Measurements from ENCODE around the gene PSTPIP1. TPM values are rescaled to one million over a fixed set of nuclear protein-coding genes. Genes with fewer than 3 reads are reported as not detected.

PSTPIP1 gene
- total RNA-seq, 1 donor from 2014 or later: 13.3 TPM

- no peak for TF ChIP-seq POLR2A (IDR thresholded peaks at IDR 0.05)
- no peak for TF ChIP-seq CTCF (IDR thresholded peaks at IDR 0.05)
- TF ChIP-seq POLR2AphosphoS5 (IDR thresholded peaks at IDR 0.05; ENCODE audit: insufficient read depth in 1 of 2, low read depth in 1 of 2): no peak
- H3K9me3 ChIP-seq: no peaks in the 10 kb centered on the region
- intact Hi-C loops (cut with DNase I): no loop called here
- H3K36me3 ChIP-seq: no peaks in the 10 kb centered on the region
- no peaks in the 10 kb centered on the region for H3K27me3 ChIP-seq
- H3K27ac ChIP-seq: no peak overlapping the region
- no peak overlapping the region for H3K4me3 ChIP-seq
- H3K4me1 ChIP-seq: peaks cover 39% of the 10 kb centered on the region
- no peak for DNase-seq (ENCODE audit: extremely low spot score in 2 of 2)
Observed at GRCh38 chr15:77057685-77058084, 62.8 kb downstream of the PSTPIP1 start.

- H3K36me3 ChIP-seq: no peaks in the 10 kb centered on the region
- H3K27ac ChIP-seq: no peak overlapping the region
- no peaks in the 10 kb centered on the region for H3K9me3 ChIP-seq
- no peak for TF ChIP-seq CTCF (IDR thresholded peaks at IDR 0.05)
- TF ChIP-seq POLR2A (IDR thresholded peaks at IDR 0.05): no peak
- TF ChIP-seq POLR2AphosphoS5 (IDR thresholded peaks at IDR 0.05; ENCODE audit: insufficient read depth in 1 of 2, low read depth in 1 of 2): no peak
- intact Hi-C loops (cut with DNase I): no loop called here
- no peak overlapping the region for H3K4me3 ChIP-seq
- no peaks in the 10 kb centered on the region for H3K27me3 ChIP-seq
- no peak for DNase-seq (ENCODE audit: extremely low spot score in 2 of 2)
- peaks cover 39% of the 10 kb centered on the region for H3K4me1 ChIP-seq
Observed at GRCh38 chr15:77058468-77058867, 63.5 kb downstream of the PSTPIP1 start.

- TF ChIP-seq POLR2A (IDR thresholded peaks at IDR 0.05) (no peak), CTCF (IDR thresholded peaks at IDR 0.05) (no peak), POLR2AphosphoS5 (IDR thresholded peaks at IDR 0.05; ENCODE audit: insufficient read depth in 1 of 2, low read depth in 1 of 2) (no peak)
- Histone ChIP-seq H3K27ac (no peak overlapping the region), H3K27me3 (no peaks in the 10 kb centered on the region), H3K4me3 (no peak overlapping the region), H3K4me1 (peaks cover 39% of the 10 kb centered on the region), H3K36me3 (no peaks in the 10 kb centered on the region), H3K9me3 (no peaks in the 10 kb centered on the region)
- intact Hi-C loops (cut with DNase I): loop anchor here (10.0 kb wide), 1 partner anchor 1335 kb away; a partner anchor contains a TSS
- no peak for DNase-seq (ENCODE audit: extremely low spot score in 2 of 2)
Observed at GRCh38 chr15:77059786-77060361, 64.9 kb downstream of the PSTPIP1 start.

GRCh38 chr15:77060546-77060945 is 65.6 kb downstream of the PSTPIP1 start:
- intact Hi-C loops (cut with DNase I): loop anchor here (10.0 kb wide), 1 partner anchor 1336 kb away; a partner anchor contains a TSS
- no peaks in the 10 kb centered on the region for H3K36me3 ChIP-seq
- peaks cover 39% of the 10 kb centered on the region for H3K4me1 ChIP-seq
- TF ChIP-seq CTCF (IDR thresholded peaks at IDR 0.05) (no peak), POLR2A (IDR thresholded peaks at IDR 0.05) (no peak), POLR2AphosphoS5 (IDR thresholded peaks at IDR 0.05; ENCODE audit: insufficient read depth in 1 of 2, low read depth in 1 of 2) (no peak)
- no peaks in the 10 kb centered on the region for H3K27me3 ChIP-seq
- H3K27ac ChIP-seq: peak overlapping the region; percentile 10
- no peaks in the 10 kb centered on the region for H3K9me3 ChIP-seq
- DNase-seq (ENCODE audit: extremely low spot score in 2 of 2): no peak
- no peak overlapping the region for H3K4me3 ChIP-seq

- H3K27me3 ChIP-seq: no peaks in the 10 kb centered on the region
- TF ChIP-seq POLR2A (IDR thresholded peaks at IDR 0.05) (no peak), POLR2AphosphoS5 (IDR thresholded peaks at IDR 0.05; ENCODE audit: insufficient read depth in 1 of 2, low read depth in 1 of 2) (no peak), CTCF (IDR thresholded peaks at IDR 0.05) (no peak)
- no peak overlapping the region for H3K4me3 ChIP-seq
- no peaks in the 10 kb centered on the region for H3K36me3 ChIP-seq
- intact Hi-C loops (cut with DNase I): loop anchor here (10.0 kb wide), 1 partner anchor 1338 kb away; a partner anchor contains a TSS
- H3K27ac ChIP-seq: no peak overlapping the region
- peaks cover 44% of the 10 kb centered on the region for H3K4me1 ChIP-seq
- no peak for DNase-seq (ENCODE audit: extremely low spot score in 2 of 2)
- no peaks in the 10 kb centered on the region for H3K9me3 ChIP-seq
Observed at GRCh38 chr15:77063249-77063648, 68.3 kb downstream of the PSTPIP1 start.

Data from vagina (tissue), 2 donors.